Nephron (organoid): Measurements from ENCODE around the gene RAB40A.
"Not testable (repeated sequence)": the region's sequence is repeated elsewhere in the genome, so short reads cannot be mapped to it uniquely, and the experiment has no call there.

ENCODE experiments used
- H3K27ac Mint-ChIP-seq, 3 experiments: 2 replicates each; pipeline ENCODE4 v1.8.0; 2020; ENCODE audit warnings: mixed read lengths in 3 of 3, mild to moderate bottlenecking in 2 of 3, moderate library complexity in 1 of 3
- H3K27me3 Mint-ChIP-seq: 2 replicates; pipeline ENCODE4 v1.8.0; 2021; ENCODE audit warnings: low read depth, mild to moderate bottlenecking, moderate library complexity, mixed read lengths
- H3K36me3 Mint-ChIP-seq: 2 replicates; pipeline ENCODE4 v1.8.0; 2020; ENCODE audit warnings: low read depth, mixed read lengths
- H3K4me1 Mint-ChIP-seq: 2 replicates; pipeline ENCODE4 v1.8.0; 2020; ENCODE audit warnings: mixed read lengths
- H3K4me3 Mint-ChIP-seq, 3 experiments: 2 replicates each; pipeline ENCODE4 v1.8.0; 2020; ENCODE audit warnings: mild to moderate bottlenecking in 3 of 3, mixed read lengths in 3 of 3, moderate library complexity in 2 of 3
- H3K9me3 Mint-ChIP-seq: 2 replicates; pipeline ENCODE4 v1.8.0; 2020; ENCODE audit warnings: mixed read lengths
- CTCF ChIP-seq, 3 experiments: fragments of 200-600 bp; sonication (generic); IDR thresholded peaks; one replicate each; pipeline ENCODE4 v1.5.0; 2021; ENCODE audit warnings: antibody characterized with exemption in 3 of 3; ENCODE audit not compliant: unreplicated experiment in 3 of 3

RAB40A gene

GRCh38 chrX:103461156-103461555, 58.1 kb downstream of the RAB40A start:
- Mint-ChIP-seq H3K4me1 (peaks cover 4% of the 10 kb centered on the region), H3K36me3 (peaks cover 4% of the 10 kb centered on the region), H3K4me3 (no peak overlapping the region), H3K9me3 (peaks cover 12% of the 10 kb centered on the region), H3K27me3 (no peaks in the 10 kb centered on the region), H3K27ac (no peak overlapping the region)
- no peak for TF ChIP-seq CTCF (IDR thresholded peaks at IDR 0.05; ENCODE audit: unreplicated experiment in 3 of 3)

GRCh38 chrX:103460001-103460755, 59.1 kb downstream of the RAB40A start:
- H3K27ac Mint-ChIP-seq, H3K4me1 Mint-ChIP-seq: not testable (repeated sequence)

GRCh38 chrX:103453655-103454054, 65.6 kb downstream of the RAB40A start:
- Mint-ChIP-seq H3K9me3 (peaks cover 17% of the 10 kb centered on the region), H3K36me3 (peaks cover 25% of the 10 kb centered on the region), H3K27ac (no peak overlapping the region), H3K27me3 (no peaks in the 10 kb centered on the region), H3K4me1 (no peaks in the 10 kb centered on the region), H3K4me3 (no peak overlapping the region)
- no peak for TF ChIP-seq CTCF (IDR thresholded peaks at IDR 0.05; ENCODE audit: unreplicated experiment in 3 of 3)

More at GRCh38 chrX:103460001-103460755, 59.1 kb downstream of the RAB40A start:
- not testable (repeated sequence) for H3K4me3 Mint-ChIP-seq, H3K36me3 Mint-ChIP-seq, H3K27me3 Mint-ChIP-seq
- peaks cover 12% of the 10 kb centered on the region for H3K9me3 Mint-ChIP-seq
